AG10803 (cell line): Measurements from ENCODE around the gene TMEM80.
"Not testable (repeated sequence)": the region's sequence is repeated elsewhere in the genome, so short reads cannot be mapped to it uniquely, and the experiment has no call there.

Experiments used
- DNase-seq: peaks from one replicate; pipeline ENCODE4 v3.0.0; 2010; ENCODE audit warnings: low read depth
- H3K4me3 ChIP-seq: 2 replicates; pipeline ENCODE4 v1.5.1; 2011; ENCODE audit warnings: mild to moderate bottlenecking, low read length, control low read depth
- TF ChIP-seq, protein P1 (sequence below): conservative IDR thresholded peaks from 2 replicates; pipeline ENCODE4 v1.5.1; 2011; ENCODE audit warnings: mild to moderate bottlenecking, low read length, control low read depth, inconsistent platforms

The TMEM80 gene

DNA sequence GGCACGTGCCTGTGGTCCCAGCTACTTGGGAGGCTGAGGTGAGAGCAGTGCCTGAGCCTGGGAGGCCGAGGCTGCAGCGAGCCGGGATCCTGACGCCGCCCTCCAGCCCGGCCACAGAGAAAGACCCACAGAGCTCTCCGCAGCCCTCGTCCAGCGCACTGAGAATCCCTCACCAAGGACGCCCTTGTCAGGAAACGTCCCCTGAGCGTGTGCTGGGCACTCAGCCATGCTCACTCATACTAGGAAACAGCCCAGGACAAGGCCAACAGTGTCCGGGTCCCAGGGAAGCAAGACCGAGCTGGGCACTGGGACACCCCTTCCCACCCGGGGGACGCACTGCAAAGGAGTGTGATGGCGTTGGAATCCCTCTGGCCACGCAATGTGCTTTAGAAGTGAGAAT, 15.1 kb upstream of the TMEM80 start:
- H3K4me3 ChIP-seq: no peak overlapping the region
- DNase-seq: no peak
- TF ChIP-seq, protein P1, sequence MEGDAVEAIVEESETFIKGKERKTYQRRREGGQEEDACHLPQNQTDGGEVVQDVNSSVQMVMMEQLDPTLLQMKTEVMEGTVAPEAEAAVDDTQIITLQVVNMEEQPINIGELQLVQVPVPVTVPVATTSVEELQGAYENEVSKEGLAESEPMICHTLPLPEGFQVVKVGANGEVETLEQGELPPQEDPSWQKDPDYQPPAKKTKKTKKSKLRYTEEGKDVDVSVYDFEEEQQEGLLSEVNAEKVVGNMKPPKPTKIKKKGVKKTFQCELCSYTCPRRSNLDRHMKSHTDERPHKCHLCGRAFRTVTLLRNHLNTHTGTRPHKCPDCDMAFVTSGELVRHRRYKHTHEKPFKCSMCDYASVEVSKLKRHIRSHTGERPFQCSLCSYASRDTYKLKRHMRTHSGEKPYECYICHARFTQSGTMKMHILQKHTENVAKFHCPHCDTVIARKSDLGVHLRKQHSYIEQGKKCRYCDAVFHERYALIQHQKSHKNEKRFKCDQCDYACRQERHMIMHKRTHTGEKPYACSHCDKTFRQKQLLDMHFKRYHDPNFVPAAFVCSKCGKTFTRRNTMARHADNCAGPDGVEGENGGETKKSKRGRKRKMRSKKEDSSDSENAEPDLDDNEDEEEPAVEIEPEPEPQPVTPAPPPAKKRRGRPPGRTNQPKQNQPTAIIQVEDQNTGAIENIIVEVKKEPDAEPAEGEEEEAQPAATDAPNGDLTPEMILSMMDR: no peak

DNA sequence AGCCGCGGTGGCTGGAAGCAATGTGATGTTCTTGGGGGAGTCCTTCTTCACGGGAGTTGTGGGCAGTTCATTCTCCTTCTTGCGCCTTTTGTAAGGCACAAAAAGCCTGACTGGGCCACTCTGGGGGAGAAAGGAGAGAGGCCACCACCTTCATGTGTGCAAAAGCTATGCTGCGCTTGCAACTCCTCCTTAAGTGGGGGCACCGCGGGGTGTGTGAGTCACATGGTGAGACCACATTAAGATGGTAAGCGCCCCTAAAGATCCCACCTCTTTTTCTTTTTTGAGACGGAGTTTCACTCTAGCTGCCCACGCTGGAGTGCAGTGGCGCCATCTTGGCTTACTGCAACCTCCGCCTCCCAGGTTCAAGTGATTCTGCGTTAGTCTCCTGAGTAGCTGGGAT, 14.6 kb upstream of the TMEM80 start:
- H3K4me3 ChIP-seq: no peak overlapping the region
- no peak for DNase-seq
- TF ChIP-seq, protein P1: no peak

DNA sequence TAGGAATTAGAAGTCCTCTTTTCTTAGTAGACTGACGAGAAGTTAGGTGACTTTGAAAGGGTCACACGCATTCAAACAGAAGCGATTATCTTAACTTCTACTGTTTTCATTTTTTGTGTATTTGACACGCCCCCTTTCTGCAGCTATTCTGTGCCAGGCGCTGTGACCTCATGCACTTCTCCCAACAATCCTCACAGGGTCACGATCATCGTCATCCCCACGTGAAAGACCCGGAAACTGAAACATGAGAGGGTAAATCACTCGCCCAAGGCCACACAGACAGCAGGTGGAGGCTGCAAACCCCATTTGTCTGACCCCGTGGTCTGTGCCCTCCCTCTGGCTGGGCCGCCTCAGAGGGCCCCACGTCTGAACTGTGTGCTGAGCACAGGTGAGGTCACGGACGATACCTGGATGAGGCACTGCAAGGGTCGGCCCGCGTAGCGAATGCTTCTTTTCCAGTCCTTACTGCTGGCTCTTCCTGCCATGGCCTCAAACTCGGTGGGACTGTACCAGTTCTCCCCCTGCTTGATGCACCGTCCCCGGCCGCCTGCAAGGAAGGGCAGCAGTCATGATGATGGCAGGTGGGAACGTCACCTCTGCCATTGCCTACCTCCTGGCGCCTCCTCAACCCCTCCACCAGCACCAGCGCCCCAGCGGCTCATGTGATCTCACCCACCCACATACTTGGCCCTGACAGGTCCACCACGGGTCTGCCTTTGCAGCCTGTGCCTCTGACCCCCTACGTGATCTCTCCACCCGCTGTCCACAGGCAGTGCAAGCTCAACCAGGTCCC, 9.0 kb upstream of the TMEM80 start:
- TF ChIP-seq, protein P1: no peak
- no peak for DNase-seq
- H3K4me3 ChIP-seq: no peak overlapping the region

DNA sequence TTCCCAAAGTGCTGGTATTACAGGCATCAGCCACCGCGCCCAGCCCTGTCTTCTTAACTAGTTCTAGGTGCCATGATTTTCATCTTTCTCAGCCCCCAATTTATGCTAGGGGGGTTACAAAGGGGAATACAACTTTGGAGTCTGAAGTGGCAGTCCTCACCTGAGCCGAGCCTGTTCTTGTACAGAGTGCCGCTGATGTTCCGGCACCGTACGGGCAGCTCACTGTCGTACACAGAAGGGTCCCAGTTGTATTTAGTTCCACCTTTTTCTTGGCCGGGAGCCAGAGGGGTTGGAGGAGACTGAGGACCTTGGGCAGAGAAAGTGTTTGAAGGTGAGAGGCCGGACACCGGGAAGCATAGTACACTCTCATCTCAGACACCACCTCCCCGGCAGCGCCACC, 7.9 kb upstream of the TMEM80 start:
- DNase-seq: no peak
- TF ChIP-seq, protein P1: no peak

DNA sequence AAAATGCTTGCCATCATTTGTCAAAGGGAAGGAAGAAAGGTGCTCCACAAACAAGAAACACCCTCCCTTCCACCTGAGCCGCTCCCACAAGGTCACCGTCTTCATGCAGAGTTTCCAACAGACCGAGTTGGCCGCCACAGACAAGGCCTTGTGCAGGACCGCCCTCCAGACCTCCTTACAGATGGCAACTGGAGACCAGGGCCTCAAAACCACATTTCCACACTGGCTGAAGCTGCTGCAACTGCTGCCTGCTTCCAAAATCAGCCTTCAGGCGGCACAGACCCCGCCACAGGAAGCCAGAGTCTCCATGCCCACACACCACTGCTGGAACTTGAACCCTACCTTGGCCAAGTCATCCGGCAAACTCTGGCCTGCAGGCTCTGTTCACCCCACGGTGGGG, 6.9 kb upstream of the TMEM80 start:
- TF ChIP-seq, protein P1: no peak
- DNase-seq: no peak
- H3K4me3 ChIP-seq: no peak overlapping the region

More for the DNA sequence above, 7.9 kb upstream of the TMEM80 start:
- no peak overlapping the region for H3K4me3 ChIP-seq

DNA sequence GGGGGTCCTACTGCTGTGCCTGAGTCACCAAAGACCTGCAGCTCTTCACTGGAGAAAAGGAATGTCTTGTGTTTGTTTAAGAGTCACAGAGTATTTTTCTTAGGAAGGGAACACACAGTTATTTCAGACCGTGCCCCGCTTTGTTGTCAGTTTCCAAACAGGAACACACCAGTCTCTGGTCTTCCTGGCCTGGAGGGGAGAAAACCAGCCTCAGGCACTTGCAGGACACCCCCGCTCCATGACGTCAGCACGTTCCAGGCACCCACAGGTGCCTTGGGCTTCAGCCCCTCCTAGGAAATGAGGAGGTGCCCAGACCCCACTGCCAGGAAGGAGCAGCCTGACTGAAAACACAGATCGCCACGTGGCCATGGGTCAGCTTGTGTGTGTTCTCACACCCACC, 6.0 kb upstream of the TMEM80 start:
- no peak overlapping the region for H3K4me3 ChIP-seq
- no peak for DNase-seq
- TF ChIP-seq, protein P1: no peak

DNA sequence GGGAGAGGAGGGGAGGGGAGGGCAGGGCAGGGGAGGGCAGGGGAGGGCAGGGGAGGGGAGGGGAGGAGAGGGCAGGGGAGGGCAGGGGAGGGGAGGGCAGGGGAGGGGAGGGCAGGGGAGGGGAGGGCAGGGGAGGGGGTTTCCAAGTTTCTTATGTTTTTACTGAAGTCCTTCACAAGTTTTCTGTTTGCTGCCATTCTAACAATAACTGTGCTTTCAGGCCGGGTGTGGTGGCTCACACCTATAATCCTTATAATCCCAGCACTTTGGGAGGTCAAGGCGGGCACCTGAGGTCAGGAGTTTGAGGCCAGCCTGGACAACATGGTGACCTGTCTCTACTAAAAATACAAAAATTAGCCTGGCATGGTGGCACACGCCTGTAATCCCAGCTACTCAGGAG, 5.4 kb upstream of the TMEM80 start:
- DNase-seq, H3K4me3 ChIP-seq: not testable (repeated sequence)
